Ectodermal cell (in vitro differentiated cells): ENCODE data around the gene DHCR7.

Experiments
- H3K27ac ChIP-seq: 2 replicates; pipeline ENCODE4 v1.7.0; 2013; ENCODE audit warnings: mild to moderate bottlenecking, low read depth, low read length; ENCODE audit not compliant: insufficient read depth, poor library complexity, severe bottlenecking
- H3K27me3 ChIP-seq: 2 replicates; pipeline ENCODE4 v1.7.0; 2013; ENCODE audit warnings: mild to moderate bottlenecking, low read length; ENCODE audit not compliant: insufficient read depth, control insufficient read depth, poor library complexity, severe bottlenecking
- H3K36me3 ChIP-seq: one replicate; pipeline ENCODE4 v1.7.0; 2013; ENCODE audit warnings: low read length; ENCODE audit not compliant: control insufficient read depth, insufficient read depth
- H3K4me1 ChIP-seq: one replicate; pipeline ENCODE4 v1.7.0; 2013; ENCODE audit warnings: low read length; ENCODE audit not compliant: control insufficient read depth, insufficient read depth
- H3K4me3 ChIP-seq: 2 replicates; pipeline ENCODE4 v1.7.0; 2013; ENCODE audit warnings: low read depth, low read length, control low read depth; ENCODE audit not compliant: insufficient read depth
- H3K9me3 ChIP-seq: 2 replicates; pipeline ENCODE4 v1.7.0; 2013; ENCODE audit warnings: mild to moderate bottlenecking, low read length, moderate library complexity; ENCODE audit not compliant: control insufficient read depth
- WGBS, 2 experiments: methylation state at CpG; one replicate each; pipeline ENCODE4 v1.1.7; 2013; ENCODE audit warnings: missing lambda C conversion rate in 2 of 2; 5-methylcytosine and 5-hydroxymethylcytosine counted together

Gene DHCR7

DNA sequence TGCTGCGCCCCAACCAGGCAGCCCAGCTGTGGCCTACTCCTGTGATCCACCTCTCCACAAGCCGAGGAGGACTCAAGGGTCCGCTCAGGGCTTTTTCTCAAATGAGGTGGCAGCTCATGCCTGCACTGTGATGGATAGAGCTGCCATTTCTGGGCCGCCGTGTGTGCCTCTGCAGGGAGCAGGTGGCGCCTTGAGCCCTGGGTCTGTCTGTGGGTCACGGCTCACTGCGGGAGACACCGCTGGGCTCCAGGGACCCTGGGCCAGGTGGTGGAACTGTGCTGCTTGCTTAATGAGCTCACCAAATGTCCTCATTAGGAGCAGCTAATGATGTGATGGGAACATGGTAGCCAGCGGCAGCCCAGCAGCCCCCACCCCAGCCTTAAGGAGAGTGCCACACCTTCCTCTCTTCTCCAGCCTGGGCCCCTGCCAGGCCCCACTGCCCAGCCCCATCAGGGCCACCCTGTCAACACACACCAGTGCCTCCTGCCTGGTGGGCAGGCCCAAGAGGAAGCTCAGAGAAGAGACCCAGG is 50.8 kb downstream of the DHCR7 start:
- 88 to 90% methylated on average over 10 of the region's 10 CpGs for WGBS, 2 experiments

DNA sequence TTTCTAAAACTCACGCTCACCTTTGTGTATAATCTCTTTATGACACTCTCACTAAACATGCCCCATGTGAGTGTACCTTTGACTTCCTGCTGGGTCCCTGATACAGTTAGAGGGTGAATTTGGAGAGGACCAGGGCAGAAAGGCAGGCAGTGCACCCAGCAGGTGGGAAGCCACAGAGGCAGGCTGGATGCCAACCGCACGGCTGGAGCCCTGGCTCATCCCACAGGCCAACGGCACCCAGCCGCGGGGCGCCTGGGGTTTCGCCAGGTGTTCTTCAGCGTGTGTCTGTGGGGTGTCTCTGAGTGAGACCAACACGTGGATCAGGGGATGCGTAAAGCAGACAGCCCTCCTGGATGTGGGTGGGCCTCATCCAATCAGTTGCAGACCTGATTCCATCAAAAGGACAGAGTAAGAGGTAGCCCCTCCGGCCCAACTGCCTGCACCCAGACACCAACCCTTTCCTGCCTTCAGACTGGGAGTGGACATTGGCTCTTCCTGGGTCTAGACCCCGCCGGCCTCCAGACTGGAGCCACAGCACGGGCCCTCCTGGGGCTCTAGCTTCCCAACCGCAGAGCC is 51.6 kb downstream of the DHCR7 start:
- H3K4me1 ChIP-seq: no peaks in the 10 kb centered on the region
- H3K9me3 ChIP-seq: no peaks in the 10 kb centered on the region
- 93 to 96% methylated on average over 16 of the region's 16 CpGs for WGBS, 2 experiments
- no peaks in the 10 kb centered on the region for H3K36me3 ChIP-seq
- H3K27me3 ChIP-seq: peaks cover 5% of the 10 kb centered on the region
- no peak overlapping the region for H3K27ac ChIP-seq
- no peak overlapping the region for H3K4me3 ChIP-seq

More for the DNA sequence above, 50.8 kb downstream of the DHCR7 start:
- no peaks in the 10 kb centered on the region for H3K36me3 ChIP-seq
- H3K27me3 ChIP-seq: no peaks in the 10 kb centered on the region
- H3K9me3 ChIP-seq: no peaks in the 10 kb centered on the region
- no peaks in the 10 kb centered on the region for H3K4me1 ChIP-seq
- no peak overlapping the region for H3K27ac ChIP-seq
- H3K4me3 ChIP-seq: no peak overlapping the region

DNA sequence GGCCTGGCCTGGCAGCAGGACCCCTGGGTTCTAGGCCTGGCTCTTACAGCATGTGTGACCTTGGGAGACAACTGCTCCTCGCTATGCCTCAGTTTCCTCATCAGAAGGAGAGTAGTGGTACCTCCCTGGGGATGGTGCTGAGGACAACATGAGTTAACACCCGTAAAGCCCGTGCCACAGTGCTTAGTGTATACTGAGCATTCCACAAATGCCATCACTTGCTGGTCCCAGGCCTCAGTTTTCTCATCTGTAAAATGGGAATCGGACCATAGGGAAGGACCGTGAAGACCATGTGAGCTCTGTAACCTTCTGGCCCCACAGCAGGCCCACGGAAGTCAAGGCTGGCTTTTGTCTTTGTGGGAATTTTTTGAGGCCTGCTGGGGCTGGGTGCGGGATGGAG is 52.4 kb downstream of the DHCR7 start:
- H3K36me3 ChIP-seq: no peaks in the 10 kb centered on the region
- no peak overlapping the region for H3K27ac ChIP-seq
- WGBS, 2 experiments: 91 to 92% methylated on average over 7 of the region's 7 CpGs
- peaks cover 5% of the 10 kb centered on the region for H3K27me3 ChIP-seq
- H3K4me1 ChIP-seq: no peaks in the 10 kb centered on the region
- no peak overlapping the region for H3K4me3 ChIP-seq
- H3K9me3 ChIP-seq: no peaks in the 10 kb centered on the region

DNA sequence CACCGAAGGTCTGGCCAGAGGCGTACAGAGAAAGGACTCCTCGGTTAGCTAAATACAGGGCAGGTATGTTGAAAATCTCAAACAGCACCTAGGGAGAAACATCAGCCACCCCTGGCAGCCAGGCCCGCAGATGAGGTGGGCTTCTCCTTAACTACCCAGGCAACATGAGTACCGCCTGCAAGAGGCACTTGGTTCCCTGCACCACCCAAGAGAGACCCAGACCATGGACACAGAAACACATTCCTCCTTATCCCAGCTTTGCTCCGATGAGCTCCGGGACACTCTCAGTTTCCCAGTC is 53.0 kb downstream of the DHCR7 start:
- H3K27me3 ChIP-seq: peaks cover 5% of the 10 kb centered on the region

DNA sequence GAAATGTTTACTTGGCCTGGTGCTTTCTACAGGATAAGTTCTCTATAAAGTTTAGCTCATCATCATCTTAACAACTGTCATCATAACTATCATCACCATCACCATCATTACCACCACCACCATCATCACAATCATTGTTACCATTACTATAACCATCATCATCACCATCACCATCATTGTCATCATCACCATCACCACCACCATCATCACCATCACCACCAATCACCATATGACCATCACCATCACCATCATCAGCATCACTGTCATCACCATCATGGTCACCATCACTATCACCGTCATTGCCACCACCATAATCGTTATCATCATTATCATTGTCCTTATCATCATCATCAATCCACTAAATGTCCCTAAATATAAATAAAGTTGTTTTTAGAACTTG is 54.9 kb downstream of the DHCR7 start:
- Histone ChIP-seq H3K27ac (no peak overlapping the region), H3K9me3 (no peaks in the 10 kb centered on the region), H3K4me1 (no peaks in the 10 kb centered on the region), H3K27me3 (peaks cover 8% of the 10 kb centered on the region), H3K4me3 (no peak overlapping the region), H3K36me3 (no peaks in the 10 kb centered on the region)
- WGBS, 2 experiments: 87 to 94% methylated on average over 2 of the region's 2 CpGs

More for the DNA sequence above, 53.0 kb downstream of the DHCR7 start:
- Histone ChIP-seq H3K27ac (no peak overlapping the region), H3K36me3 (no peaks in the 10 kb centered on the region), H3K4me3 (no peak overlapping the region), H3K4me1 (no peaks in the 10 kb centered on the region), H3K9me3 (no peaks in the 10 kb centered on the region)
- WGBS, 2 experiments: 80 to 81% methylated on average over 7 of the region's 7 CpGs

DNA sequence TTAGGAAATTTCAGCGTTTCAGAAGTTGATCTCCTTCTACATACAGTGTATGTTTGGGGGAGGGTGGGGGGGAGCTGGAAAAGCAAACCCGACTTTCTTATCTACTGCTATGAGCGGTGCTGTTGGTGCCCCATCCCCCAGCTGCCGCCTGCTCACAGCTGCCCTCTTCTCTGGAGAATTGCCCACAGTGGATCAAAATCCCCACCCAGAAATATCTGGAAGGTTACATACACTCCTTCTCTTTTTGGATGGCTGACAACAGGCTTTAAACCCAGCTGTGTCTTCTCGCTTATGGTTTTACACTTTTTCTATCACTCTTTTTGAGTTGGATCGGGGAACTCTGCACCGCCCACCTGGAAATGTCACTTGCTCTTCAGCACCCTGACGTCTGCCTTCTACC is 56.4 kb downstream of the DHCR7 start:
- H3K36me3 ChIP-seq: no peaks in the 10 kb centered on the region
- WGBS, 2 experiments: 84 to 85% methylated on average over 7 to 8 of the region's 8 CpGs
- H3K4me1 ChIP-seq: no peaks in the 10 kb centered on the region
- H3K27ac ChIP-seq: no peak overlapping the region
- peaks cover 8% of the 10 kb centered on the region for H3K27me3 ChIP-seq
- no peak overlapping the region for H3K4me3 ChIP-seq
- H3K9me3 ChIP-seq: no peaks in the 10 kb centered on the region

DNA sequence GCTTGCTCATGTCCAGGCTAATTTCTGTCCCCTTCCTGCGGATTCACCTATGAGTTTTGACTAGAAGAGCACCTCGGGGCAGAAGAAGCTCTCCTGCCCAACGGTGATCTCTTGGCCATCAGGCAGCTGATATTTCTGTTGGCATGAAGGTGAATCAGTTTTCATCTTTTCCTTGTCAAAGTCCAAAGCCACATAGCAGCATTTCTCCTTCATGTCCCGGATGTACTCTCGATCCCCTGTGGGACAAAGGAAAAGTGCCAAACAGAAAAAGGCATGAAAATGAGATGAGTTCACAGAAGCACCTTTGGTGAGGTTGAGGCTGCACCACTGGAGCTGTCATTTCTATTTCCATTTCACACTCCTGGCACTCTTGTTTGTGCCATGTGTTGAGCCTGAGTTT is 56.8 kb downstream of the DHCR7 start:
- no peak overlapping the region for H3K27ac ChIP-seq
- no peaks in the 10 kb centered on the region for H3K36me3 ChIP-seq
- no peaks in the 10 kb centered on the region for H3K9me3 ChIP-seq
- 89 to 91% methylated on average over 5 of the region's 5 CpGs for whole genome bisulfite sequencing, 2 experiments
- no peak overlapping the region for H3K4me3 ChIP-seq
- H3K27me3 ChIP-seq: peaks cover 8% of the 10 kb centered on the region
- H3K4me1 ChIP-seq: no peaks in the 10 kb centered on the region

DNA sequence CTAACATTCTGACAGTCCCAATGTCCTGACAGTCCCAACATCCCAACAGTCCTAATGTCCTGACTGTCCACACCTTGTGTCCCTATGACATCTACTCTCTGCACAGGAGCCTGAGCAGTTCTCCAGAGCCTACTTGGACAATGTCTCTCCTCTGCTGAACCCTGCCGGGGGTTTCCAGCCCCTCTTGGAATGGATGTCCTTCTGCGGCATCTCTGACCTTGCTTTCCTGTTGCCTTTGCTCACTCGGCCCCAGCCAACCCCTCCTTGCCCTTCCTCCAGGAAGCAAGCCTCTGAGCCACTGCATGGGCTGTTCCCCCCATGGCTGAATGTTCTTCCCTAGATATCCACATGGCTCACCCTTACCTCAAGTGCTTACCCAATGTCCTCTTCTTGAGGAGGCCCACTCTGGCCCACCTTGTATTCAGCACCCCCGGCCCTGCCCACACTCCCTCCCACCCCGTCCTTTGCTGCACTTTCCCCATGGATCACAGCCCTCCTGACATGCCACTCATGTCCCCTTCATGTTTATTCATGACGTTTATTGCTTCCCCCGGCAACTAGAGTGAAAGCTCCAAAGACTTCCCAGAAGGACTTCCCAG is 59.5 kb downstream of the DHCR7 start:
- Histone ChIP-seq H3K27ac (no peak overlapping the region), H3K4me3 (no peak overlapping the region), H3K9me3 (no peaks in the 10 kb centered on the region), H3K27me3 (peaks cover 8% of the 10 kb centered on the region), H3K36me3 (no peaks in the 10 kb centered on the region), H3K4me1 (no peaks in the 10 kb centered on the region)
- 87 to 89% methylated on average over 7 of the region's 7 CpGs for WGBS, 2 experiments

DNA sequence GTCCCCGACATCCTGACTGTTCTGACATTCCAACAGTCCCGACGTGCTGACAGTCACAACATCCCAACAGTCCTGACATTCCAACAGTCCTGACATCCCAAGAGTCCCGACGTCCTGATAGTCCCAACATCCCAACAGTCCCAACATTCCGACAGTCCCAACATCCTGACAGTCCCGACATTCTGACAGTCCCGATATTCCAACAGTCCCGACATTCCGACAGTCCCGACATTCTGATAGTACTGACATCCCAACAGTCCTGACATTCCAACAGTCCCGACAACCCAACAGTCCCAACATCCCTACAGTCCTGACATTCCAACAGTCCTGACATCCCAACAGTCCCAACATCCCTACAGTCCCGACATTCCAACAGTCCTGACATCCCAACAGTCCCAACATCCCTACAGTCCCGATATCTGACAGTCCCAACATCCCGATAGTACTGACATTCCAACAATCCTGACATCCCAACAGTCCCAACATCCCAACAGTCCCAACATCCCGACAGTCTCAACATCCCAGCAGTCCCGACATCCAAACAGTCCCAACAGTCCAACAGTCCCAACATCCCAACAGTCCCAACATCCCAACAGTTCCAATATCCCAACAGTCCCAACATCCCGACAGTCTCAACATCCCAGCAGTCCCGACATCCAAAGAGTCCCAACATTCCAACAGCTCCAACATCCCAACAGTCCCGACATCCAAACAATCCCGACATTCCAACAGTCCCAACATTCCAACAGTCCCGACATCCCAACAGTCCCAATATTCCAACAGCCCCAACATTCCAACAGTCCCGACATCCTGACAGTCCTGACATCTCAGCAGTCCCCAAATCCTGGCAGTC is 60.2 kb downstream of the DHCR7 start:
- H3K9me3 ChIP-seq: no peaks in the 10 kb centered on the region
- 89 to 90% methylated on average over 23 of the region's 23 CpGs for whole genome bisulfite sequencing, 2 experiments
- no peak overlapping the region for H3K27ac ChIP-seq
- H3K4me1 ChIP-seq: no peaks in the 10 kb centered on the region
- H3K4me3 ChIP-seq: no peak overlapping the region
- no peaks in the 10 kb centered on the region for H3K36me3 ChIP-seq
- H3K27me3 ChIP-seq: peaks cover 8% of the 10 kb centered on the region

DNA sequence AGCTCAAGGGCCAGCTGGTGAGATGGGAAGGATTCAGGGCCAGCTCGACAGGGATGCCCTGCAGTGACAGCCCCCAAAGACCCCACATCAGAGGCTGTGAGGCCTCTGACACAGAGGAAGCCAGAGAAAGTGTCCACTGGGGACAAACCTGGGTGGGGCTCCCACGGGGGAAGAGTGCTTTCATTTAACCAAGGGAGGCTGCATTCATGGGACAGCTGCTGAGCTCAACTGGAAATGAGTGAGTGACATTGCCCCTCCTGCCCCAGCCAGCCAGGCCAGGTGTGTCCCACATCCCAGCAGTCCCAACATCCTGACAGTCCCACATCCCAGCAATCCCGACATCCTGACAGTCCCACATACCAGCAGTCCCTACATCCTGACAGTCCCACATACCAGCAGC is 61.0 kb downstream of the DHCR7 start:
- Histone ChIP-seq H3K4me3 (no peak overlapping the region), H3K27ac (no peak overlapping the region), H3K36me3 (no peaks in the 10 kb centered on the region), H3K4me1 (no peaks in the 10 kb centered on the region), H3K27me3 (peaks cover 8% of the 10 kb centered on the region), H3K9me3 (no peaks in the 10 kb centered on the region)
- 87 to 90% methylated on average over 3 of the region's 3 CpGs for WGBS, 2 experiments
